ENCODE measurements around the gene MECP2.
A peak's percentile ranks its signal among the peaks of the same experiment; 100 is the strongest.

Gene MECP2

DNA sequence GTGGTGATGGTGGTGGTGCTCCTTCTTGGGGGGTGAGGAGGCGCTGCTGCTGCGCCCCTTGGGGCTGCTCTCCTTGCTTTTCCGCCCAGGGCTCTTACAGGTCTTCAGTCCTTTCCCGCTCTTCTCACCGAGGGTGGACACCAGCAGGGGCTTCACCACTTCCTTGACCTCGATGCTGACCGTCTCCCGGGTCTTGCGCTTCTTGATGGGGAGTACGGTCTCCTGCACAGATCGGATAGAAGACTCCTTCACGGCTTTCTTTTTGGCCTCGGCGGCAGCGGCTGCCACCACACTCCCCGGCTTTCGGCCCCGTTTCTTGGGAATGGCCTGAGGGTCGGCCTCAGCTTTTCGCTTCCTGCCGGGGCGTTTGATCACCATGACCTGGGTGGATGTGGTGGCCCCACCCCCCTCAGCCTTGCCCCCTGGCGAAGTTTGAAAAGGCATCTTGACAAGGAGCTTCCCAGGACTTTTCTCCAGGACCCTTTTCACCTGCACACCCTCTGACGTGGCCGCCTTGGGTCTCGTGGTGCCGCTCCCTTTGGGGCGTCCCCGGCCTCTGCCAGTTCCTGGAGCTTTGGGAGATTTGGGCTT, 66.7 kb downstream of the MECP2 start:
- no peak overlapping the region for H3K27ac ChIP-seq
- no peak for TF ChIP-seq ZFX (IDR thresholded peaks at IDR 0.05; ENCODE audit: borderline replicate concordance)
- TF ChIP-seq, protein P1, sequence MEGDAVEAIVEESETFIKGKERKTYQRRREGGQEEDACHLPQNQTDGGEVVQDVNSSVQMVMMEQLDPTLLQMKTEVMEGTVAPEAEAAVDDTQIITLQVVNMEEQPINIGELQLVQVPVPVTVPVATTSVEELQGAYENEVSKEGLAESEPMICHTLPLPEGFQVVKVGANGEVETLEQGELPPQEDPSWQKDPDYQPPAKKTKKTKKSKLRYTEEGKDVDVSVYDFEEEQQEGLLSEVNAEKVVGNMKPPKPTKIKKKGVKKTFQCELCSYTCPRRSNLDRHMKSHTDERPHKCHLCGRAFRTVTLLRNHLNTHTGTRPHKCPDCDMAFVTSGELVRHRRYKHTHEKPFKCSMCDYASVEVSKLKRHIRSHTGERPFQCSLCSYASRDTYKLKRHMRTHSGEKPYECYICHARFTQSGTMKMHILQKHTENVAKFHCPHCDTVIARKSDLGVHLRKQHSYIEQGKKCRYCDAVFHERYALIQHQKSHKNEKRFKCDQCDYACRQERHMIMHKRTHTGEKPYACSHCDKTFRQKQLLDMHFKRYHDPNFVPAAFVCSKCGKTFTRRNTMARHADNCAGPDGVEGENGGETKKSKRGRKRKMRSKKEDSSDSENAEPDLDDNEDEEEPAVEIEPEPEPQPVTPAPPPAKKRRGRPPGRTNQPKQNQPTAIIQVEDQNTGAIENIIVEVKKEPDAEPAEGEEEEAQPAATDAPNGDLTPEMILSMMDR (IDR thresholded peaks at IDR 0.05), result no peak

DNA sequence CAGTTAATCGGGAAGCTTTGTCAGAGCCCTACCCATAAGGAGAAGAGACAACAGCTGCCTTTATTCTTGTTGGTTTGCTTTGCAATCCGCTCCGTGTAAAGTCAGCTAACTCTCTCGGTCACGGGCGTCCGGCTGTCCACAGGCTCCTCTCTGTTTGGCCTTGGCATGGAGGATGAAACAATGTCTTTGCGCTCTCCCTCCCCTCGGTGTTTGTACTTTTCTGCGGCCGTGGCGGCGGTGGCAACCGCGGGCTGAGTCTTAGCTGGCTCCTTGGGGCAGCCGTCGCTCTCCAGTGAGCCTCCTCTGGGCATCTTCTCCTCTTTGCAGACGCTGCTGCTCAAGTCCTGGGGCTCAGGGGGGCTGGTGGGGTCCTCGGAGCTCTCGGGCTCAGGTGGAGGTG, 67.3 kb downstream of the MECP2 start:
- no peak overlapping the region for H3K27ac ChIP-seq
- TF ChIP-seq, protein P1 (IDR thresholded peaks at IDR 0.05), result no peak
- no peak for TF ChIP-seq ZFX (IDR thresholded peaks at IDR 0.05; ENCODE audit: borderline replicate concordance)

DNA sequence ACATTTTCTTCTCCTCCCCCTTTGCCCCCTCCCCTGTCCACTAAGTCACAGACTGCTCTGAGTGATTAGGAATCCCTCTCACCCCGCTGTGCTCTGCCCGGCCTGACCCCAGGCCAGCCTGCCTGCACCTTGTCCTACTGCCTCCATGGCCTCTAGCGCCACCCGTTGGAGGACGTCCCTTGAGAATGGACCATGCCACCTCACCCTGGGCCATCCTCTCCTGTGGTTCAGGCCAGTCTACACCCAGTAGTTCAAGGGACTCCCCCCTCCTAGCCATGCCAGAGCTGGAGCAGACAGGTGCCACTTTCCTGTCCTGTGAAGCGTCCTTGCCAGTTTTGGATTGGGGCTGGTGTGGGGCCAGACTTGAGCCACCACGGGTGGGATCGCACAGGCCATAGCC, 68.1 kb downstream of the MECP2 start:
- TF ChIP-seq, protein P1 (IDR thresholded peaks at IDR 0.05), result 0 out of 2 replicates have a peak, but pooled peaks have one; percentile 6
- TF ChIP-seq ZFX (IDR thresholded peaks at IDR 0.05; ENCODE audit: borderline replicate concordance), result no peak
- no peak overlapping the region for H3K27ac ChIP-seq

DNA sequence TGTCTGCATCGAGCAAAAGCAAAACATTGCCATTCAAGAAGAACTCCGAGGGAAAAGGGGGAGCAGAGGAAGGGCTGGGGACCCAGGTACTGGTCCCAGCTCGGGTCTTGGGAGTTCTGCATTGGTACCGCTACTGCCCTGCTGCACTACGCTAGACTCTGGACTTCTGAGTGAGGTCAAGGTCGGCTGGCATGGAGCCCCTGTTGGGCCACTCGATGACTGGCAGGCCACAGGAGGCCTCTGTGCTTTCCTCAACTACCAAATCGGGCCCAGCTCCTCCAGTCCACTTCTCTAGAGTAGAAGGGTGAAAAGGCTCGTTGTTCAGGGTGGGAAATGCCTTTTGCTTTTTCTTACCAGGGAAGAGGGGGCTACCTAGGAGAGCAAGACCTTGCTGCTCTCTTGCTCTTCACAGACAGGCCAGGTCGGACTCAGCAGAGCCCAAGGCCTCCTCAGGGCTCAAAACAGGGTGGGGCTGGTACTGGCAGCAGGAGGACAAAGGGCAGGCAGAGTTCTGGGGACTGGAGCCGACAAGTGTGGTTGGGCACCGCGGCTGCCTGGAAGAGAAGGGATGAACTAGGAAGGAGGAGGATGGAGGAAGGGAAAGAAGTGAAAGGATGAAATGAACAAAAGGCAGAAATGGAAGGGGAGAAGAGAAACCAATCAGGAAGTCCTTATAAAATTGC, 68.9 kb downstream of the MECP2 start:
- TF ChIP-seq, protein P1 (IDR thresholded peaks at IDR 0.05), result no peak
- no peak for TF ChIP-seq ZFX (IDR thresholded peaks at IDR 0.05; ENCODE audit: borderline replicate concordance)
- H3K27ac ChIP-seq, result no peak overlapping the region

DNA sequence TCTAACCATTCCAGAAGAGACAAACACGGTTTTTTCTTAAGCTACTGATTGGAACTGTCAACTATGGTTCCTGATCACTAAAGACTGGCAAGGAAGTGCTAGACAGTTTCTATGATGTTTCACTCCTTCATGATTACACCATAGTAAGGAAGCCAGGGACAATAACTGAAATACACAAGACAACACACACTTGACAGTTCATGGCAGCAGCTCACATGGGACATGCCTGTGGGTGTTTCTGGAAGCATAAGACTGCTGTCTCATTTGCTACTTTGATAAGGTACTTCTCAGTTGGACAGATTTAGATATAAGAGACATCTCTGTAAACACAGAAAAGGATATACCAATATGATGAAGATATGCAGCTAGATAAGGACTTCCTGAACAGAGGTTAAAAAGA, 69.5 kb downstream of the MECP2 start:
- no peak overlapping the region for H3K27ac ChIP-seq
- TF ChIP-seq, protein P1 (IDR thresholded peaks at IDR 0.05), result no peak
- TF ChIP-seq ZFX (IDR thresholded peaks at IDR 0.05; ENCODE audit: borderline replicate concordance), result no peak

DNA sequence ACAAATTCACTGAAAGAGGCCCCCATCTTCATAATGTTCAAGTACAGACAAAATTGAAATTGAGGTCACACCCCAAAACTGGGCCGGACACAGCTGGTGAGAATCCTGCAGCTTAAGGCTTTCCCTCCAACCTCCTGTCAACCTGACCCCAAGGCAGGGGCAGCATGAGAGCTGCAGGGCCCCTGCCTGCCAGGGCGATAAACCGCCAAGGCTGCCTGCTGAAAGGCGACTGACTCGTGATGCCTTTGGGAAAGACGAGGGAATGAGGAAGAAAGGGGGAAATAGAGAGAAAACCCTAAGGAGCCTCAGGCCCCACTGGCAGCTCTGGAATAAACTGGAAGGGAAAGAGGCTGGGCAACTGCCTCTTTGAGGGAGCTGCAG, 70.5 kb downstream of the MECP2 start:
- no peak overlapping the region for H3K27ac ChIP-seq
- TF ChIP-seq ZFX (IDR thresholded peaks at IDR 0.05; ENCODE audit: borderline replicate concordance), result no peak
- TF ChIP-seq, protein P1 (IDR thresholded peaks at IDR 0.05), result no peak

Data from 22Rv1 (cell line).